ENCODE measurements around the gene KCNAB1. TPM values are rescaled to one million over a fixed set of nuclear protein-coding genes. Genes with fewer than 3 reads are reported as not detected.

Gene KCNAB1
- total RNA-seq, 2 experiments from 2014 or later: not detected

GRCh38 chr3:156547637-156548036, 427.3 kb downstream of the KCNAB1 start:
- CTCF ChIA-PET (ENCODE audit: unreplicated experiment): no interaction called here

DNA sequence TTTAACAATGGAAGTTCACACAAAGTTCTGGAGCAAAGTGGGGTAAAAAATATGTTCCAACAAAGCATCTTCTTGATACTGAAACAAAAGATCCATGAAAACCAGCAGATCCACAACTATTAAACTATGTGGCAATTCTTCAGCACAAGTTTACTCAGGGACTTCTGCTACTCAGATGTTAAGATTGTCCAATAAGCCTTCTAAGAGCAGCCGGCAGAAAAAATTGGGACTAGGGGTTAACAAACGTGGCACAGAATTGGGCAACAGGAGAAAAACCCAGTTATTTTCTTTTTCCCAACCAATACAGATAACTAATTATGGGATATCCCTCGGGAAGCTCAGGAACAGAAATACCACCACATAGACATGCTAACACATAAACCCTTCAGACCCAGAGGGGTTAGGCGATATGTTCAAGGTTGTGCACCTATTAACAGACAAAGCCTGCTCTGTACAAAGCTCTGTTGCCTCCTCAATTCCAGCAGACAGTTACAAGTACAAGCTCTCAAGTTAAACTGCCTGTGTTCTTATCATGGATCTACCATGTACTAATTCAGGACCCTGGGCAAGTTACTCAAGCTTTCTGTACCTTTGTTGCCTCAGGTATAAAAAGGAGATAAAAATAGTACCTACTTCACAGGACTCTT, 427.8 kb downstream of the KCNAB1 start:
- H3K4me1 ChIP-seq (ENCODE audit: insufficient read depth, low read length, poor library complexity, severe bottlenecking): peaks cover 4% of the 10 kb centered on the region
- no peak for DNase-seq (ENCODE audit: low spot score)
- peaks cover 38% of the 10 kb centered on the region for H3K79me2 ChIP-seq (ENCODE audit: insufficient read depth, low read depth, low read length)
- H3K9me3 ChIP-seq (ENCODE audit: low read length): no peaks in the 10 kb centered on the region
- no peak overlapping the region for H3K27ac ChIP-seq (ENCODE audit: low read depth, low read length, poor library complexity, severe bottlenecking)
- H2AFZ ChIP-seq (ENCODE audit: low read length): no peak overlapping the region
- peaks cover 100% of the 10 kb centered on the region for H3K36me3 ChIP-seq (ENCODE audit: insufficient read depth, low read length)
- no peak overlapping the region for H3K4me3 ChIP-seq (ENCODE audit: low read depth, low read length, poor library complexity, severe bottlenecking)
- H3K4me2 ChIP-seq (ENCODE audit: low read length): no peak overlapping the region
- ChIA-PET POLR2A (interaction anchor here (0.6 to 1.8 kb wide), 6 partner anchors 7 to 541 kb away, joined by 3 to 4 read pairs (median 4); partner anchors contain the start of gene SSR3), CTCF (ENCODE audit: unreplicated experiment) (no interaction called here)
- intact Hi-C loops (cut with micrococcal nuclease; ENCODE audit: unreplicated experiment): no loop called here
- H3K9me2 ChIP-seq (ENCODE audit: insufficient read depth, low read length): no peaks in the 10 kb centered on the region
- 0 out of 2 replicates have a peak, but pooled peaks cover 8% of the 10 kb centered on the region for H4K20me1 ChIP-seq (ENCODE audit: insufficient read depth, low read length)
- BruUV-seq (replicated peaks): no TSS peak
- TF ChIP-seq, protein P1, sequence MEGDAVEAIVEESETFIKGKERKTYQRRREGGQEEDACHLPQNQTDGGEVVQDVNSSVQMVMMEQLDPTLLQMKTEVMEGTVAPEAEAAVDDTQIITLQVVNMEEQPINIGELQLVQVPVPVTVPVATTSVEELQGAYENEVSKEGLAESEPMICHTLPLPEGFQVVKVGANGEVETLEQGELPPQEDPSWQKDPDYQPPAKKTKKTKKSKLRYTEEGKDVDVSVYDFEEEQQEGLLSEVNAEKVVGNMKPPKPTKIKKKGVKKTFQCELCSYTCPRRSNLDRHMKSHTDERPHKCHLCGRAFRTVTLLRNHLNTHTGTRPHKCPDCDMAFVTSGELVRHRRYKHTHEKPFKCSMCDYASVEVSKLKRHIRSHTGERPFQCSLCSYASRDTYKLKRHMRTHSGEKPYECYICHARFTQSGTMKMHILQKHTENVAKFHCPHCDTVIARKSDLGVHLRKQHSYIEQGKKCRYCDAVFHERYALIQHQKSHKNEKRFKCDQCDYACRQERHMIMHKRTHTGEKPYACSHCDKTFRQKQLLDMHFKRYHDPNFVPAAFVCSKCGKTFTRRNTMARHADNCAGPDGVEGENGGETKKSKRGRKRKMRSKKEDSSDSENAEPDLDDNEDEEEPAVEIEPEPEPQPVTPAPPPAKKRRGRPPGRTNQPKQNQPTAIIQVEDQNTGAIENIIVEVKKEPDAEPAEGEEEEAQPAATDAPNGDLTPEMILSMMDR (conservative IDR thresholded peaks at IDR 0.05; ENCODE audit: low read length): no peak
- TF ChIP-seq EZH2phosphoT487 (IDR thresholded peaks at IDR 0.05; ENCODE audit: borderline replicate concordance, low read depth, low read length): no peak

More at GRCh38 chr3:156547637-156548036, 427.3 kb downstream of the KCNAB1 start:
- TF ChIP-seq EZH2phosphoT487 (IDR thresholded peaks at IDR 0.05; ENCODE audit: borderline replicate concordance, low read depth, low read length): no peak
- TF ChIP-seq, protein P1 (conservative IDR thresholded peaks at IDR 0.05; ENCODE audit: low read length): no peak
- POLR2A ChIA-PET: interaction anchor here (0.6 to 1.8 kb wide), 3 partner anchors 8 to 541 kb away, joined by 3 to 4 read pairs (median 4); partner anchors contain the start of gene SSR3
- 0 out of 2 replicates have a peak, but pooled peaks cover 4% of the 10 kb centered on the region for H4K20me1 ChIP-seq (ENCODE audit: insufficient read depth, low read length)
- H3K4me3 ChIP-seq (ENCODE audit: low read depth, low read length, poor library complexity, severe bottlenecking): no peak overlapping the region
- H3K79me2 ChIP-seq (ENCODE audit: insufficient read depth, low read depth, low read length): peaks cover 32% of the 10 kb centered on the region
- no peak overlapping the region for H3K27ac ChIP-seq (ENCODE audit: low read depth, low read length, poor library complexity, severe bottlenecking)
- intact Hi-C loops (cut with micrococcal nuclease; ENCODE audit: unreplicated experiment): no loop called here
- H3K4me2 ChIP-seq (ENCODE audit: low read length): no peak overlapping the region
- H3K9me2 ChIP-seq (ENCODE audit: insufficient read depth, low read length): no peaks in the 10 kb centered on the region
- no peak overlapping the region for H2AFZ ChIP-seq (ENCODE audit: low read length)
- H3K9me3 ChIP-seq (ENCODE audit: low read length): no peaks in the 10 kb centered on the region
- BruUV-seq (replicated peaks): no TSS peak
- peaks cover 100% of the 10 kb centered on the region for H3K36me3 ChIP-seq (ENCODE audit: insufficient read depth, low read length)
- DNase-seq (ENCODE audit: low spot score): no peak
- no peaks in the 10 kb centered on the region for H3K4me1 ChIP-seq (ENCODE audit: insufficient read depth, low read length, poor library complexity, severe bottlenecking)

- ChIA-PET POLR2A (interaction anchor here (0.6 to 1.6 kb wide), 5 partner anchors 8 to 540 kb away, joined by 3 to 4 read pairs (median 4); no protein-coding TSS in a partner anchor), CTCF (ENCODE audit: unreplicated experiment) (no interaction called here)
- Histone ChIP-seq H4K20me1 (ENCODE audit: insufficient read depth, low read length) (peaks cover 14% of the 10 kb centered on the region; the same call in 1 of the 2 replicates), H3K27ac (ENCODE audit: low read depth, low read length, poor library complexity, severe bottlenecking) (no peak overlapping the region), H3K4me2 (ENCODE audit: low read length) (no peak overlapping the region), H3K79me2 (ENCODE audit: insufficient read depth, low read depth, low read length) (peaks cover 45% of the 10 kb centered on the region), H3K36me3 (ENCODE audit: insufficient read depth, low read length) (peaks cover 100% of the 10 kb centered on the region), H3K4me1 (ENCODE audit: insufficient read depth, low read length, poor library complexity, severe bottlenecking) (peaks cover 11% of the 10 kb centered on the region), H3K9me3 (ENCODE audit: low read length) (no peaks in the 10 kb centered on the region), H2AFZ (ENCODE audit: low read length) (no peak overlapping the region), H3K4me3 (ENCODE audit: low read depth, low read length, poor library complexity, severe bottlenecking) (no peak overlapping the region), H3K9me2 (ENCODE audit: insufficient read depth, low read length) (no peaks in the 10 kb centered on the region)
- TF ChIP-seq, protein P1 (conservative IDR thresholded peaks at IDR 0.05; ENCODE audit: low read length): no peak
- TF ChIP-seq EZH2phosphoT487 (IDR thresholded peaks at IDR 0.05; ENCODE audit: borderline replicate concordance, low read depth, low read length): no peak
- DNase-seq (ENCODE audit: low spot score): no peak
- intact Hi-C loops (cut with micrococcal nuclease; ENCODE audit: unreplicated experiment): no loop called here
- BruUV-seq (replicated peaks): no TSS peak
These were observed 428.5 kb downstream of the KCNAB1 start for GRCh38 chr3:156548902-156549301.

Data from OCI-LY7 (cell line).